GM18870 (cell line): Measurements from ENCODE around the gene TEX52.
"Not testable (repeated sequence)": the region's sequence is repeated elsewhere in the genome, so short reads cannot be mapped to it uniquely, and the experiment has no call there.

Experiments used
- ATAC-seq: cut with Tn5 transposase; IDR thresholded peaks from one replicate; pipeline ENCODE4 v1.9.1; 2021; ENCODE audit warnings: moderate library complexity; ENCODE audit not compliant: unreplicated experiment

TEX52 gene

DNA sequence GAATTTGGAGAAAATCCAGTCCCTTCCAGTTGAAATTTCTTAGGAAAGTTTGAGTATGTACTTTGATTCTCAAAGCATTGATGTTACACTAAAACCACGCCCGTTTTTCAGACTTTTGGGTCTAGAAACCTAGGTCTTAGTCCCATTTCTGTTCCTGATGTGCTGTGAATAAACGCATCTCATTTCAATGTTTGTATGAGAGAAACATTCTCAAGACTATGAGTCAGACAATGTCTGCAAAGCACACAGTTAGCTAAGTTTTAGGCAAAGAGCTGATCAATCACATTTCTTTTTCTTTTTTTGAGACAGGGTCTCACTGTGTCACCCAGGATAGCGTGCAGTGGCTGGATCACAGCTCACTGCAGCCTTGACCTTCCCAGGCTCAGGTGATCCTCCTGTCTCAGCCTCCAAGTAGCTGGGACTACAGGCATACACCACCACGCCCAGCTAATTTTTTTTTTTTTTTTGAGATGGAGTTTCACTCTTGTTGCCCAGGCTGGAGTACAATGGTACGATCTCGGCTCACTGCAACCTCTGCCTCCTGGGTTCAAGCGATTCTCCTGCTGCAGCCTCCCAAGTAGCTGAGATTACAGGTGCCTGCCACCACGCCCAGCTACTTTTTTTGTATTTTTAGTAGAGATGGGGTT is 12.3 kb upstream of the TEX52 start:
- not testable (repeated sequence) for ATAC-seq

DNA sequence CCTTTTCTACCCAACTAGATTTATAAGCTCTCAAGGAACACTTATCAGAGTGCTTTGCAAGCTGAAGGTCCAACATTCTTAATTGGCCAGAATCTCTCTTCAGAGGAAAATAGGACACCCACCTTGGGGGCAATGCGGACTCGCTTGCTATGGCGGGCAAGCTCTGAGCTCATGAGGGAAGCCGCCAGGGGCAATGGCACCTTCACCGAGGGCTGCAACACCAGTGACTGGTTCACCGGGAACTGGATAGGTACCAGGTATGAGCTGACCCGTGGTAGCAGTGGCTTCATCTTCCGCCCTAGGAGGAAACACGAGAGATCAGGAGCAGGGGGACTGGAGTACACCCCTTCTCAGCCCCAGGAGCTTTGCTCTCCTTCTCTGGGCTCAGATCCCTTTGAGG is 7.4 kb upstream of the TEX52 start:
- no peak for ATAC-seq

DNA sequence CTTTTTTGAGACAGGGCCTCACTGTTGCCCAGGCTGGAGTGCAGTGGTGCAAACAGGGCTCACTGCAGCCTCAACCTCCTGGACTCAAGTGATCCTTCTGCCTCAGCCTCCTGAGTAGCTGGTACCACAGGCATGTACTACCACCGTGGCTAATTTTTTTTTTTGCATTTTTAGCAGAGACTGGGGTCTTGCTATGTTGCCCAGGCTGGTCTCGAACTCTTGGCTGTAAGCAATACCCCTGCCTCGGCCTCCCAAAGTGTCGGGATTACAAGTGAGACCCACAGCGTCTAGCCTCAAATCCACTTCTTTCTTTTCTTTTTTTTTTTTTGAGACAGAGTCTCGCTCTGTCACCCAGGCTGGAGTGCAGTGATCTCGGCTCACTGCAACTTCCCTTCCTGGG is 6.6 kb upstream of the TEX52 start:
- not testable (repeated sequence) for ATAC-seq

DNA sequence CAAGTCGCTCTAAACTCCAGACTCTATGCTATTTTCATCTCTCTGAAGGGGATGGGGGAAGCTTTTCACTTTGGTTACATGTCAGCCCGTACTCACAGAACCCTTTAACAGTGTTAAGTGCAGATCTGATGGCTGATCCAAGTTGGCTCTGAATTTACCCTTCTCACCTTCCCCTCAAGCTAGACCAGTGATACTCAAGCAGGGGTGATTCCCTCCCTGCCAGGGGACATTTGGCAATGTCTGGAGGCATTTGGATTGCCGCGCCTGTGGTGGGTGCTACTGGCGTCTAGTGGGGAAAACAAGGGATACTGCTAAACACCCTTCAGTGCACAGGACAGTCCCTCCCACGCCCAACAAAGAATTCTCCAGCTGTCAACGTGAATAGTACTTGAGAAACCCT is 6.0 kb upstream of the TEX52 start:
- ATAC-seq: no peak

DNA sequence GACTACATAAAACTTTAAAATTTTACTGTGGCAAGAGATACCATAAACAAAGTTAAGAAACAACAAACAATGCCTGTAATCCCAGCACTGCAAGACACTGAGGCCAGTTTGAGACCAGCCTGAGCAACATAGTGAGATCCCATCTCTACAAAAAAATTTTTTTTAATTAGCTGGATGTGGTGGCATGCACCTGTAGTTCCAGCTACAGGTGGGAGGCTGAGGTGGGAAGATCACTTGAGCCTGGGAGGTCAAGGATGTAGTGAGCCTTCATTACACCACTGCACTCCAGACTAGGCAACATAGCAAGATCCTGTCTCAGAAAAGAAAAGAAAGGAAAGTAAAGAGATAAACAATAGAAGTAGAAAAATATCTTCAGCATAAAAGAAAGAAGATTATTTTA is 3.3 kb upstream of the TEX52 start:
- no peak for ATAC-seq

DNA sequence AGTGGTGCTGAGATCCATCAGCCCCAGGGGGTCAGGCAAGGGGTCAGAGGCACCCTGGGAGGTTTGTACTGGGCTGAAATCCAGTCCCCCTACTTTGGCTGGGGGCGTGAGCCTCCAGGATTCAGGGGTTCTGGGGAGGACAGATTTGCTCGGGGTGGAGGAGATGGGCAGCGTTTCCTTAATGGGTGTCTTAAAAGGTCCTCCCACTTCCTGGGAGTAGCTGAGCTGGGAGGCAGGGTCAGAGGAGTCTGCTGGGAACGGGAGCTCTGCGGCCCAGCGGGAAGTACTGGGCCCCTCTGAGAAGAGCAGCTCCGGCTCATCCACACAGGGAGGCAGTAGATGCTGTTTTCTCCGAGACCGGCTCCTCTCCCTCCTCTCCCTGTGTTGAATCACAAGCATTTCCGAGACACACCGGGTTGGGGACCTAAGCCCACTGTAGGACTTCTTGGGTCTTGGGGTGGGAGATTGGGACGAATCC is 2.1 kb upstream of the TEX52 start:
- ATAC-seq: no peak

DNA sequence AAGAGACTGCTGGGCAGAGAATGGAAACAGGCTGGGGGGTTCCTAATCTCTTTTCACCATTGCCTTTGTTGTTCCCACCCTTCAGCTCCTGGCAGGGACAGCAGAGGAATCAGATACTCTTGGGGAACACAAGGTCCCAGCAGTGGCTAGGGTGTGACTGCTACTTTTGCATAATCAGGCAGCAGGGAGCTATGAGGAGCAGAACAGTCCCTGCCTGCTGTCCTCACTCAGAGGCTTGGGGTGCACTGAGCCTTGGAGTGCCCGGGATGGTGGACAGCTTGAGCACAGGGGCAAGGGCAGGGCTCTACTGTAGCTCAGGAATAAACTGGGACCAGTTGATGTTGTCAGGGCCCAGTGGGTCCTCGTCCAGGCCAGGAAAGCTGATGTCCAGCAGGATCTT is 1.5 kb upstream of the TEX52 start:
- ATAC-seq: no peak

DNA sequence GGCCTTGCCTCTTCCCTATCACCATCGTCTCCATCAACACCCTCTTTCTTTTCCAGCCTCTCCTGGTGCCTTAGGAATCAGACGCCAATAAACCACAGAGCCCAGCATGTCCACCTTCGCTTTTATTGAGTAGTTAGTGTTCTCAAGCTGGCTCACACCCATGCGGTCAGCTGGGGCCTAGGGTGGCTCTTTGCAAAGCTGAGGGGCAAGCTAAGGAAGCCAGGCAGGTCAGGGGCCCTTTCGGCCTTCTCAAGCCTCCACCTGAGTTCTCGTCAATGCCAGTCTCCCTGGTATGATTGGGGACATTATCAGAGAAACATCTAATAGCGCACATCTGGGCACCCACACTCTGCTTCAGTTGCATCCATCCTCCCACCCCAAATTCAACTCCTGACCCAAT is 737 bp upstream of the TEX52 start:
- no peak for ATAC-seq

DNA sequence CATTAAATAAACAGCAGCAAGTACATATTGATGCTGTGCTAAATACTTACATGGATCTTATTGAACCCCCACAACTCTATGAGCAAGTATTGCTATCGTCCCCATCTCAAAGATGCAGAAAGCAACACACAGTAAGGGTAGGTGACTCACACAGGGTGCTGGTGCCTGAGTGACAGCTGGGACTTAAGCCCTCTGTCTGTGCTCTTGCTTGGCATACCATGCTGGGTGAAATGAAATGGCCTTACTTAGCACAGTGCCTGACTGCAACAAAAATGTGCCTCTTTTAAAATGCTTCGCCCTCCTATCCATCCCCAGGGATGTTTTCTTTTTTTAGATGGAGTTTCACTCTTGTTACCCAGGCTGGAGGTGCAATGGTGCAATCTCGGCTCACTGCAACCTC is 788 bp downstream of the TEX52 start:
- no peak for ATAC-seq

DNA sequence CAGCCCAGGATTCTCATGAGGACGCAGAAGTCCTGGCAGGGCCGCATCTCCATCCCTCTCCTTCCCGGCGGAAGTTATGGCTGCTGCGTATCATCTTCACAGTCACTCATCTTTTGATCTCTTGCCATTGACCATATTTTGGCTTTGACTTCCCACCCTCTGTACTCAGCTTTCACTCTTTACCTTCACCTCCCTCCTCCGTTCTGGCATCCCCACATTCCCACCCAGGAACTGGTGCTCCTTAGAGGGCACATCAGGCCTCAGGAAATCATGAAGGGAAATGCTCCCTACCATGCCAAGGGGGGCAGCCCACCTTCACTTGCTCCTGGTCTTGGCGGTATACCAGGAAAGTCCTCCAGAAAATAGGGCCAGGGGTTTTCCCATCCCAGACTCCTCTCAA is 1.3 kb downstream of the TEX52 start:
- no peak for ATAC-seq

DNA sequence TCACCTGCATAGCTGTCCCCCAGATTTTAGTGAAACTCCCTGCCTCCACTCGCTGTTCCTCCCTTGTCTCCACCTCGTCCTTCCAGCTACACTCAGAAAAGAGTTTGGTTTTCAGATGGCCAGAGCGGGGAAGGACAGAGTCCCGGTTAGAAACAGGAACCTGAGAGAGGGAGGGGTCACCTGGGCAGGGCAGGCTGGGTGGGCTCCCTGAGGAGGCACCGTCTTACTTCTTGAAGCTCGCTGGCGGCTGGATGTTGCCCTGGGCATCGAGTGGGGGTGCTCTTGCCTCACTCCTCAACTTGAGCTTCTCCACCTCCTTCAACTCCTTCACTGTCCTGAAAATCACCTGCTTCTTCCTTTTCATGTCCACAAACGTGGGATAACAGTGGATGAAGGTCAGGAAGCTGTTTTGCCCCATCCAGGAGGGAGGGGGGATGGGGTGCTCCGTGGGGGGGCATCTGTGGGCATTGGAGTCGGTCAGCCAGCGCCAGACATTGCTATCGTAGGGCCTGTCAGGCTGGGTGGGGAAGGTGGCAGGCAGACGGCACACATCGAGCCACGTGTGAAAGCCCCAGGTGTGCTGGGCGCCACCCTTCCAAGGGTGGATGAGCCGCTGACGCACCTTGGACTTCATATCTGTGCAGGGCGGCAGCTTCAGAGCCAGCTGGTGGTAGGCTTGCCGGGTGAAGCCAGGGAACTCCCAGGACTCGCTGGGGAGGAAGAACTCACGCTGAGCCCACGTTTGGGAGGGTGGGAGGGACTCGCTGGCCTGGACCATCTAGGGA is 2.0 kb downstream of the TEX52 start:
- ATAC-seq: no peak

DNA sequence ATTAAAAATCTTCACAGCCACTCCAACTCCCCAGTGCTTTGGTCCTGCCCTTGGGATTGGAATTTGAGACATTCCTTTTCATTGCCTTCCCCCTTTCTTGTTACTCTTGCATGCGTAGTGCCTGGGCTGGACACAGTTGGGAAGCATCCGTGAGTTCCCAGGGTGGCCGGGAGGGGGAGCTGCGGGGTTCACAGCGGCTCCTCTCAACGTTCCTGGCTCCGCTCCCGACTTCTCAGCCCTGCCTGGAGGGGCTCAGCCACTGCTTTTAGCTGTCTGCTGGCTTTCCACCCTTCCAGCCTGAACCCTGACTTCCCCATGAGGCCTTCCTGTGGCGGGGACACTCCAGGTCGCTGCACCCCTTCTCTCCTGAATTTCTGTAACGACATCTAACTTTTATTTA is 3.2 kb downstream of the TEX52 start:
- ATAC-seq: no peak

DNA sequence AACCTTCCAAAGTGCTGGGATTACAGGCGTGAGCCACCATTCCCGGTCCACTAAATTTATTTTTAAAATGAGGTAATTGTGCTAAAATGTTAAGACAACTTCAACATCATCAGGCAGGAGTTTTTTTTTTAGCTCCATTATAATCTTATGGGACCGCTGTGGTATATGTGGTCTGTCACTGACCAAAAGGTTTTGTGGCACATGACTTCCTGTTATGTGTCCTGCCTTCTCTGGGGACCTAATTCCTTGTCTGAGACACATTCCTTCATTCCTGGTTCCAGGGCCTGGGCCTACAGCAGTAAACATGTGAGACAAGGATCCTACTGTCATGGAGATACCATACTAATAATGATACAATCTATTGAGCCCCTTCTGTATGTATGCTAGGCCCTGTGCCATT is 4.9 kb downstream of the TEX52 start:
- no peak for ATAC-seq

DNA sequence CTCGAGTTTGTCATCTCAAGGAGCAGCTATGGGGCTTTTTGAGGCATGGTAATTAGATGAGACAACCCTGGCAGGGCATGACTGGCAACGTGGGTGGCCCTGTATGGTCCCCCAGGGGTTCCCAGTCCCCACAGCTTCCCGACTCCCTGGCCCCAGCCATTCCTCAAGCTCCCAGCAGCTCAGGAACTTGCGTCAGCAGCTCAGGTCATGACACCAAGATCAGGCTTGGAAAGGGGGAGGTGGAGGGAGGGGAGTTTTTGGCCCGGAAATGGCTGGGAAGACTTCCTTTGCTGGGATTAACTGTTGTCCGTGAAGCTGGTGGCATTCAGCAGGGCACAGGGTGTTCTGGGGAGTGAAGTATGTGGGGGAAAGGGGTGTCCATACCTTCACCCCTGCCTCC is 11.6 kb downstream of the TEX52 start:
- no peak for ATAC-seq

DNA sequence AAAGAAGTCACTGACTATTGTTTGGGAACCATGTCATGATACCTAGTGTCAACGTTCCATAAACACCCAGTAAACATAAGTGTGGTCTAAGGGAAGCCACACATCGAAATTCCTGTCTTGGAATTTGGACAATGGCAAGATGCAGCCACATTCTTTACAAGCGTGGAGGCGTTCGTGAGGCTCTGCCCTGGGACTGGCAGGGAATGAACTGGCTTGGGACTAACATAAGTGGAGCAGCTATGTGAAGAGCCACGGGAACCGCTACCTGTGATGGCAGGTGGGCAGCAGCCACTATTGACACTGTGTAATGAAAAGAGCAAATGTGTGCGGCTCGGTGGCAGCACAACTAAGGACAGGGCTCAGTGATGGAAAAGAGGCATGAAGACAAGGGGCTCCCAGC is 12.1 kb downstream of the TEX52 start:
- no peak for ATAC-seq

DNA sequence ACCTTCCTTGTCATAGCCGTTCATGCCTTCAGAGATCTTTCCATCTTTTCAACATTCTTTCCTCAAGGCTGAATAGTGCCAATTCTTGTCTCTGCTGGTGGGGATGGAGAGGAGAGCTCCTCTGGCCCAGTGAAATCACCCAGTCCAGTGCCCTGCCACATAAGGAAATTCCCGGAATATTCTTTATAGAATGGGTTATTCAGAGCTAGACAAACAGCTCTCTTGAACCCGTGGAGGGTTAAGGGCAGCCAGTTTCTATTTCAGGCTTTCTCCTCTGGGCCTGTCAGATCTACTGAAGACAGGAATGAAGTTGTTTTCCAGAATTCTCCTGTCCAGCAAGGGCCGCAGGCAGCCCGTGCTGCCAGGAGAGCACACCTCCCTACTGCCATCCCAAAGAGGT is 13.9 kb downstream of the TEX52 start:
- ATAC-seq: no peak

DNA sequence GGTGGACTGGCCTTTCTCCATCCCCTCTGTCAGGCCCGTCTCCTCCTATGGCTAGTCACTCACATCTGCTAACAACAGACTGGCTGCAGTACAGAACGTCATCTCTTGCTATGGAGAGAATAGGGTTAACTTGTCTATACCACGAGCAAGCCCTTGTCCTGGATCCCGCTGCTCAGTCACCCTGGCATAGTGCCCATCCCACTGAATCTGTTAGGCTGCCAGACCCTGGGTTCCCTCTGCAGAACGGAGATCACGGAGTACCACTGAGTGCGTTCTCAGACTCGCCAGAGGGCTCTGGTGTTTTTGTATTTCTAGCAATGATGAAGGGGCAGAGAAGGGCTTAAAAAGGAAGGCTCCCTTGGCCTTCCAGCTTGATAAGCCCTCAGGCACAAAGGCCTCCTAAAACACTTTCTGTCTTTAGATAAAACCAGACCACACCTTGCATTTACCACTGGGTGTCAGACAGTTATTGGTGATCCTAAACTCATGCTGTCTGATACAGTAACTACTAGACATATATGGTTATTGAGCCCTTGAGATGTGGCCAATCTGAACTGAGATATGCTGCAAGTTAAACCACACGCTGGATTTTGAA is 15.7 kb downstream of the TEX52 start:
- no peak for ATAC-seq

DNA sequence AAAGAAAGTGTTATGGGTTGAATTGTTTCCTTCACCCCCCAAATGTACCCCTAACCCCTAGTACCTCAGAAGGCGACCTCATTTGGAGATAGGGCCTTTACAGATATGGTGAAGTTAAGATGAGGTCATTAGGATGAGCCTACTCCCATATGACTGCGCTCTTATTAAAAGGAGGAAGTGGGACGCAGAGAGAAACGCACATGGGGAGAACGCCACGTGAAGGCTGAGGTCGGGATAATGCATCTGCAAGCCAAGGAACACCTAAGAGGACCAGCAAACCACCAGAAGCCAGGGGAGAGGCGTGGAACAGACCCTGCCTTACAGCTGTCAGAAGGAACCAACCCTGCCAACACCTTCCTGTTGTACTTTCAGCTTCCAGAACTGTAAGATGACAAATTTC is 20.3 kb downstream of the TEX52 start:
- ATAC-seq: no peak

DNA sequence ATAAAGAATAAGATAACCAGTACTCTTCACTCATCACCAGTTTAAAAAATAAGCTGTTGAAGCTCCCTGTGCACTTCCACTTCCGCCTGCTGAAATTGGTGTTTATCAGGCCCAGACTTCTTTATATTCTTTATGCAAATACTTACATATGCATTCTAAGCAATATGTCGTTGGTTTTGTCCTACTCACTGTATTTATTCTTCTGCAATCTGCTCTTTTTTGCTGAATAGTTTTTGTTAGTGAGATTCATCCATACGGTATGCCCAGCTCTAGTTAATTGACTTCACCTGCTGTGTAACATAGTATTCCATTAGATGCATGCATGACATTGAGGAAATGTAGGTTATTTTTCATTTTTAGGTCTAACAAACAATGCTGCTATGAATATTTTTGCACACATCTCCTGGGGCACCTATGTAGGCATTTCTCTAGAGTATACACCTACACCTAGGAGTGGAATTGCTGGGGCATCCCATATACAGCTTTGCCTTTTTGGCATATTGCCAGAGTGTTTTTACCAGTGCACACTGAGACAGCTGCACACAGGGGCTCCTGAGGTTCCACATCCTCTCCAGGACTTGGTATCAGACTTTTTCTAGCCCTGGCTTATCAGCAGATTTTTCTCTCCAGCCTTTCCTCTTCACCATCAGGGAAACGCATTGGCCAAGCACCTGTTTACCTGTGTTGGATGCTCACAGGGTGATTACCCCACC is 21.0 kb downstream of the TEX52 start:
- ATAC-seq: no peak

DNA sequence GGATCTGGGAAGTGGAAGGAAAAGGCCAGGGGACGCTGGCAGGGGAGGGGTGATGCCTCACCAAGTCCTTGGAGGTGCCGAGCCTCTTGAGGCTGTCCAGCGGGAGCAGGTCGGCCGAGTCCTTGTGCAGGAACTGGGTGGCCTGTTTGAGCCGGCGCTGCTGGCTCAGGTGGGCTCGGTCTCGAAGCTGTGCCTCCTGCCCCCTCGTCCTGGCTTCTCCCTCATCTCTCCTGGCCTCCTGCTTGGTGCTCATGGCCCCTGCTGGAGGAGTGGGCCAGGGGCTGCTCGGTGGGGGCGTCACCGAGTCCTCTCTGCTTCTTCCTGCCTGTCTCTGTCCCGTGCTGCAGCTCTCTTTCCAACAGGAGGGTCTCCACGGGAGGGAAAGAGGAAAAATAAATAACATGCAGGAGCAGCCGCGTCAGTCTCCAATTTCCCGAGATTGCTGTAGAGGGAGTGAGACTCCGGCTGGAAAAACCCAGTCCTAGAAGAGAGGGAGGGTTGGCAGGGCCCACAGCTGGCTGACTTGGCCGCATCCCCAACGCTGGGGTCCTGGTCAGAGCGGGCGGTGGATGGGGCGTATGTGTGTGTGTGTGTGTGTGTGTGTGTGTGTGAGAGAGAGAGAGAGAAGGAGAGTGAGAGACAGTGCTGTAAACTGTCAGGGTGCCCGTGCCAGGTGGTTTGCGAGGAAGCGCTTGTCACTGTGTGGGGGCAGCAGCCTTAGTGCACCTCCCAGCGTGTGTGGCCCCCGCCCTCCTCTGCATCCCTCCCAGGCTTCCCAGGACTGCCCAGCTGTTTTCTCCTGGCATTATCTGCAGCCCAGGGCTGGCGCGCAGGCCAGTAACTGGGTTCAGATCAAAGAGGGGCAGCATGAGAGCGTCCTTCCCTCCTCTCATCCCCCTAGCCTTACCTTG is 22.0 kb downstream of the TEX52 start, which contains the start of gene NRIP2:
Gene NRIP2, minus strand, starts transcription at position 455 of the 911 bp plus-strand sequence. Its CDS starts 52 bp downstream, at position 403.
- ATAC-seq: no peak
